Vagina (tissue), 2 donors: ENCODE data around the gene SH3RF1. TPM values are rescaled to one million over a fixed set of nuclear protein-coding genes. Genes with fewer than 3 reads are reported as not detected.

ENCODE experiments used
- DNase-seq, 2 donors: peaks; one replicate each; pipeline ENCODE4 v3.0.0-alpha.2; 2017; ENCODE audit errors: extremely low spot score in 2 of 2
- H3K27ac ChIP-seq: fragments of 200-600 bp; sonication (generic); one replicate; pipeline ENCODE4 v1.5.1; 2019
- H3K27me3 ChIP-seq: fragments of 200-600 bp; sonication (generic); one replicate; pipeline ENCODE4 v1.5.1; 2019
- H3K36me3 ChIP-seq, 2 donors: fragments of 200-600 bp; sonication (generic); one replicate each; pipeline ENCODE4 v1.5.1; 2017 to 2019
- H3K4me1 ChIP-seq: fragments of 200-600 bp; sonication (generic); one replicate; pipeline ENCODE4 v1.5.1; 2019
- H3K4me3 ChIP-seq, 2 donors: fragments of 200-600 bp; sonication (generic); 1 replicate in 1 of 2; 2 replicates in 1 of 2; pipeline ENCODE4 v1.5.1; 2016 to 2019
- H3K9me3 ChIP-seq: fragments of 200-600 bp; sonication (generic); one replicate; pipeline ENCODE4 v1.5.1; 2019
- CTCF ChIP-seq, 3 experiments: fragments of 450-650 bp in 2 of 3; fragments of 200-600 bp in 1 of 3; sonication (generic) in 1 of 3; IDR thresholded peaks; one replicate each; pipeline ENCODE4 v1.5.1; 2017 to 2019; ENCODE audit warnings: antibody characterized with exemption in 3 of 3, mild to moderate bottlenecking in 2 of 3, moderate library complexity in 2 of 3
- POLR2A ChIP-seq, 2 donors: fragments of 450-650 bp; IDR thresholded peaks; one replicate each; pipeline ENCODE4 v1.6.1; 2017; ENCODE audit warnings: antibody characterized with exemption in 2 of 2, mild to moderate bottlenecking in 2 of 2, moderate library complexity in 2 of 2
- POLR2AphosphoS5 ChIP-seq, 2 donors: sonication (generic); formaldehyde crosslinking; IDR thresholded peaks; one replicate each; pipeline ENCODE4 v1.9.0; 2017; ENCODE audit warnings: antibody characterized with exemption in 2 of 2, mild to moderate bottlenecking in 2 of 2, low read depth in 1 of 2; ENCODE audit not compliant: insufficient read depth in 1 of 2
- intact Hi-C: fragments of 100-400 bp; cut with DNase I; formaldehyde crosslinking; loops from one replicate; pipeline ENCODE4 v1.15.1; 2023
- total RNA-seq: library from RNA; depleted of rRNA; stranded (reverse); fragments of >200 nt; gene quantifications from one replicate; pipeline ENCODE4 v1.2.3, GENCODE V29; 2016

SH3RF1 gene
- total RNA-seq, 1 donor from 2014 or later: 16.0 TPM

- H3K27me3 ChIP-seq: no peaks in the 10 kb centered on the region
- H3K9me3 ChIP-seq: no peaks in the 10 kb centered on the region
- no peak for TF ChIP-seq POLR2A (IDR thresholded peaks at IDR 0.05)
- TF ChIP-seq CTCF (IDR thresholded peaks at IDR 0.05): no peak
- TF ChIP-seq POLR2AphosphoS5 (IDR thresholded peaks at IDR 0.05; ENCODE audit: insufficient read depth in 1 of 2, low read depth in 1 of 2): no peak
- DNase-seq: no peak
- H3K36me3 ChIP-seq: no peaks in the 10 kb centered on the region
- no peak overlapping the region for H3K4me3 ChIP-seq
- intact Hi-C loops: no loop called here
- H3K27ac ChIP-seq: no peak overlapping the region
- H3K4me1 ChIP-seq: peaks cover 60% of the 10 kb centered on the region
Measured at GRCh38 chr4:169256856-169257761, 13.6 kb downstream of the SH3RF1 start.

GRCh38 chr4:169256101-169256612 is 14.6 kb downstream of the SH3RF1 start:
- H3K27me3 ChIP-seq: no peaks in the 10 kb centered on the region
- peaks cover 60% of the 10 kb centered on the region for H3K4me1 ChIP-seq
- H3K27ac ChIP-seq: peak overlapping the region; percentile 14
- H3K4me3 ChIP-seq: no peak overlapping the region
- intact Hi-C loops: no loop called here
- no peaks in the 10 kb centered on the region for H3K36me3 ChIP-seq
- DNase-seq: no peak
- no peaks in the 10 kb centered on the region for H3K9me3 ChIP-seq
- TF ChIP-seq POLR2A (IDR thresholded peaks at IDR 0.05) (no peak), CTCF (IDR thresholded peaks at IDR 0.05) (no peak), POLR2AphosphoS5 (IDR thresholded peaks at IDR 0.05; ENCODE audit: insufficient read depth in 1 of 2, low read depth in 1 of 2) (no peak)

GRCh38 chr4:169254546-169254983 is 16.2 kb downstream of the SH3RF1 start:
- Histone ChIP-seq H3K36me3 (no peaks in the 10 kb centered on the region), H3K9me3 (no peaks in the 10 kb centered on the region), H3K27ac (no peak overlapping the region), H3K4me3 (no peak overlapping the region), H3K4me1 (peaks cover 60% of the 10 kb centered on the region), H3K27me3 (no peaks in the 10 kb centered on the region)
- DNase-seq: no peak
- no peak for TF ChIP-seq POLR2A (IDR thresholded peaks at IDR 0.05)
- TF ChIP-seq CTCF (IDR thresholded peaks at IDR 0.05): no peak
- no peak for TF ChIP-seq POLR2AphosphoS5 (IDR thresholded peaks at IDR 0.05; ENCODE audit: insufficient read depth in 1 of 2, low read depth in 1 of 2)
- intact Hi-C loops: no loop called here

- H3K27ac ChIP-seq: no peak overlapping the region
- intact Hi-C loops: no loop called here
- no peaks in the 10 kb centered on the region for H3K36me3 ChIP-seq
- H3K4me1 ChIP-seq: peaks cover 62% of the 10 kb centered on the region
- no peaks in the 10 kb centered on the region for H3K9me3 ChIP-seq
- DNase-seq: no peak
- no peaks in the 10 kb centered on the region for H3K27me3 ChIP-seq
- no peak overlapping the region for H3K4me3 ChIP-seq
- TF ChIP-seq POLR2A (IDR thresholded peaks at IDR 0.05) (no peak), CTCF (IDR thresholded peaks at IDR 0.05) (no peak), POLR2AphosphoS5 (IDR thresholded peaks at IDR 0.05; ENCODE audit: insufficient read depth in 1 of 2, low read depth in 1 of 2) (no peak)
Measured at GRCh38 chr4:169253904-169254303, 16.9 kb downstream of the SH3RF1 start.
